Stimulated activated CD4-positive, alpha-beta T cell treated with anti-CD3 and anti-CD28 coated beads, Interleukin-4, amount 100 ng/mL, for 1 hour (primary cell): ENCODE results near the gene IER2.
"Not testable (repeated sequence)": the region's sequence is repeated elsewhere in the genome, so short reads cannot be mapped to it uniquely, and the experiment has no call there.

Experiments used
- DNase-seq: peaks from one replicate; pipeline ENCODE4 v3.0.0-alpha.2; 2020

Gene IER2

GRCh38 chr19:13146763-13147563, 3.2 kb upstream of the IER2 start:
- DNase-seq: no peak

GRCh38 chr19:13149173-13149627, 1.0 kb upstream of the IER2 start:
- not testable (repeated sequence) for DNase-seq

GRCh38 chr19:13149628-13150186, 504 bp upstream of the IER2 start:
- DNase-seq: no peak

- DNase-seq: peak; percentile 38
Measured at GRCh38 chr19:13150931-13151604, 857 bp downstream of the IER2 start.

- DNase-seq: peak; percentile 95
Measured at GRCh38 chr19:13151605-13152355, 1.6 kb downstream of the IER2 start.

- no peak for DNase-seq
Measured at GRCh38 chr19:13152356-13152973, 2.3 kb downstream of the IER2 start.

GRCh38 chr19:13152974-13153568, 2.9 kb downstream of the IER2 start:
- peak; percentile 94 for DNase-seq

- DNase-seq: peak; percentile 35
Measured at GRCh38 chr19:13153569-13154240, 3.5 kb downstream of the IER2 start.

- peak; percentile 64 for DNase-seq
Measured at GRCh38 chr19:13154241-13154778, 4.1 kb downstream of the IER2 start.

GRCh38 chr19:13154911-13155471, 4.8 kb downstream of the IER2 start:
- DNase-seq: peak; percentile 78

- peak; percentile 70 for DNase-seq
Measured at GRCh38 chr19:13155472-13156359, 5.5 kb downstream of the IER2 start.

- DNase-seq: no peak
Measured at GRCh38 chr19:13159713-13160112, 9.5 kb downstream of the IER2 start.

GRCh38 chr19:13160557-13160956, 10.3 kb downstream of the IER2 start:
- DNase-seq: no peak

- peak; percentile 86 for DNase-seq
Measured at GRCh38 chr19:13162724-13163608, 12.8 kb downstream of the IER2 start.

- DNase-seq: peak; percentile 42
Measured at GRCh38 chr19:13163609-13164342, 13.6 kb downstream of the IER2 start.

- DNase-seq: no peak
Measured at GRCh38 chr19:13164343-13165161, 14.3 kb downstream of the IER2 start.
